PFSK-1 (cell line): ENCODE data around the gene LAD1.

Source experiments
- POLR2AphosphoS5 ChIP-seq: IDR thresholded peaks from 2 replicates; pipeline ENCODE4 v1.6.1; 2012; ENCODE audit warnings: low read depth, mild to moderate bottlenecking, control low read depth, low read length, moderate library complexity
- REST ChIP-seq, 2 experiments: IDR thresholded peaks; 2 replicates each; pipeline versions ENCODE4 v1.6.1 to v1.8.0; 2011 to 2012; ENCODE audit warnings: low read depth in 2 of 2, low read length in 2 of 2, control low read depth in 1 of 2, inconsistent platforms in 1 of 2, mild to moderate bottlenecking in 1 of 2, moderate library complexity in 1 of 2; ENCODE audit not compliant: insufficient read depth in 1 of 2
- SIN3A ChIP-seq: IDR thresholded peaks from 2 replicates; pipeline ENCODE4 v1.6.1; 2012; ENCODE audit warnings: mild to moderate bottlenecking, low read length, moderate library complexity, borderline replicate concordance; ENCODE audit not compliant: insufficient read depth
- TAF1 ChIP-seq: IDR thresholded peaks from 2 replicates; pipeline ENCODE4 v1.6.1; 2012; ENCODE audit warnings: low read length, control low read depth, borderline replicate concordance; ENCODE audit not compliant: insufficient read depth

DNA sequence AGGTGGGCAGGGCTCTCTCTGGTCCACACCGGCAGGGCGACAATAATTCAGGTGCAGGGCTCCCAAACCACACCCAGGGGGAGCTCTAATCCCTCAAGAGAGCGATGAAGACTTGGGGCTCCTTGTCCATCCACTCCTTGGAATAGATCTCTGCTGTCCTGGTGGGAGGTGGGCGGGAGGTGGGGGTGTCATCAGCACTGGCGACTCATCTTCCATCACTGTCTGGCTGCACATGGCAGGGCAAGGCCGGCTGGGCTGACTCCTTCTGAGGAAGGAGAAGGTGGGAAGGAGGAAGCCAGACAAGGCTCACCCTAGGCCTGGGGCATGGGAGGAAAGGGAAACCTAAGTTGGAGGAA is 50.9 kb downstream of the LAD1 start:
- no peak for TF ChIP-seq POLR2AphosphoS5
- TF ChIP-seq SIN3A, result no peak
- TF ChIP-seq REST (IDR thresholded peaks at IDR 0.05; ENCODE audit: insufficient read depth in 1 of 2, low read depth in 2 of 2, low read length in 2 of 2), result no peak
- TF ChIP-seq TAF1, result no peak
